K562 (cell line): ENCODE results near the gene ST7. TPM values are rescaled to one million over a fixed set of nuclear protein-coding genes. Genes with fewer than 3 reads are reported as not detected.

Source experiments
- BMI1 ChIP-seq: fragments of 150-350 bp; IDR thresholded peaks from 2 replicates; pipeline ENCODE4 v1.6.1; 2014; ENCODE audit warnings: low read length
- TARDBP ChIP-seq: fragments of 450-650 bp; IDR thresholded peaks from 2 replicates; pipeline ENCODE4 v1.6.1; 2016
- TGIF2 ChIP-seq: sonication (generic); formaldehyde crosslinking; IDR thresholded peaks from 2 replicates; pipeline ENCODE4 v1.8.1; 2022; ENCODE audit warnings: mild to moderate bottlenecking, missing genetic modification reagents, moderate library complexity
- ZBTB7A ChIP-seq: IDR thresholded peaks from 2 replicates; pipeline ENCODE4 v1.6.1; 2011; ENCODE audit warnings: low read depth, mild to moderate bottlenecking, low read length, moderate library complexity, borderline replicate concordance; ENCODE audit not compliant: control insufficient read depth
- polyA plus RNA-seq, 8 experiments: library from polyadenylated mRNA; depleted of rRNA in 4 of 8; stranded (reverse) in 5 of 8; unstranded in 3 of 8; fragments of >200 nt; fragmentation: Nextera tagmentation in 2 of 8; fragmentation: Illumina TruSeq in 1 of 8; extraction: Ambion mirVana in 2 of 8; extraction: Trizol in 1 of 8; gene quantifications; 2 replicates each; pipeline versions ENCODE4 v1.2.1 to v1.2.3, GENCODE V29; 2011 to 2014; ENCODE audit warnings: inconsistent platforms in 1 of 8, missing spikeins in 1 of 8
- total RNA-seq, 7 experiments: library from RNA; depleted of rRNA in 6 of 7; stranded (reverse); fragments of >200 nt in 6 of 7; fragmentation: Illumina TruSeq in 2 of 7; extraction: Trizol in 2 of 7; gene quantifications; 2 replicates each; pipeline versions ENCODE4 v1.2.1 to v1.2.3, GENCODE V29; 2011 to 2021; ENCODE audit warnings: low replicate concordance in 1 of 7
- TF ChIP-seq, protein P1 (sequence below): fragments of 450-650 bp; IDR thresholded peaks from 2 replicates; pipeline ENCODE4 v1.6.1; 2016; ENCODE audit warnings: borderline replicate concordance
- TF ChIP-seq, protein P2 (sequence below): fragments of 250-450 bp; sonication (Bioruptor Pico); IDR thresholded peaks from 2 replicates; pipeline ENCODE4 v1.5.0; 2021; ENCODE audit warnings: mild to moderate bottlenecking, moderate library complexity
- TF ChIP-seq, protein P3 (sequence below), 2 experiments: IDR thresholded peaks; 2 replicates each; pipeline ENCODE4 v1.6.1; 2011; ENCODE audit warnings: borderline replicate concordance in 1 of 2, control low read depth in 1 of 2, low read depth in 1 of 2, low read length in 1 of 2, mild to moderate bottlenecking in 1 of 2, mixed read lengths in 1 of 2, moderate library complexity in 1 of 2; ENCODE audit not compliant: insufficient read depth in 1 of 2, insufficient read length in 1 of 2, poor library complexity in 1 of 2, severe bottlenecking in 1 of 2; ENCODE audit errors: extremely low read depth in 1 of 2

ST7 gene
- total and polyA plus RNA-seq, 9 of the 15 experiments (the other 6 are each of a cell fraction or from before 2014, with no cell fraction given) = 23.9 to 56.3 (median 36.9) TPM

DNA sequence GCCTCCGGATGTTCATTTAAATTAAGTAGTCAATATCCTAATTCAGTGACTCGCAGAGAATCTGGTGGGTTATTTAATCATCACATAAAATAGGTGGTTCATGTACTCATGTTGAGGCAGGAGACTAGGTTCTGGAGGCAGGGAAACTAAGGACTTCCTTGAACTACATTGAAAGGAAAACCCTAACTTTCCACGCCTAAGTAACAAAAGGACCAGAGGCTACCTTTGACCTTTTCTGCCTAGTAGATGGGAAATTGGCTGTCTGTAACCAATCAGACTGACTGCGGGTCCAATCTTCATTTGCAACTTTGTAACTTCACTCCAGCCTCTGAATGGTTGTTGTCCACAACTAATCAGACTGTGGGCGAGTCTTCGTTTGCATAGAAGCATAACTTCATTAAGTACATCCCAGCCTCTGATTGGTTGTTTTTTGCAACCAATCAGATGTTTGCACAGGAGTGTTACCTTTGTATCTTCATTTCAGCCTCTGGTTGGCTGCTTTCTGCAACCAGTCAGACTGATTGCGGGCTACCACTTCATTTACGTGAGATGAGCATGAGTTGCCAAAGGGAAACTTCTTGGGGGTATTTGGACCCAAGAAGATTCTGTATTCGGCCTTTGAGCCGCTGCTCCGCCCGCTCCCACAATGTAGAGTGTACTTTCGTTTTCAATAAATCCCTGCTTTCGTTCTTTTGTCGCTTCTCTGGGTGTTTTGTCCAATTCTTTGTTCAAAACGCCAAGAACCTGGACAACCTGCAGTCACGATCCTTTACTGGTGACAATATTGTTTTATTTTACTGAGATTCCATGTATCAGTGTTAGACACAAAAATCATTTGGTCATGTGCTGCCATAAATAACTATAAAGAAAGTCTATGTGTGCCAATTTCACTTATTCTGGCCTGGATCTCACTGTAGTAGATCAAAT, 1.7 kb upstream of the ST7 start (continued):
- TF ChIP-seq ZBTB7A = no peak
- TF ChIP-seq, protein P1, sequence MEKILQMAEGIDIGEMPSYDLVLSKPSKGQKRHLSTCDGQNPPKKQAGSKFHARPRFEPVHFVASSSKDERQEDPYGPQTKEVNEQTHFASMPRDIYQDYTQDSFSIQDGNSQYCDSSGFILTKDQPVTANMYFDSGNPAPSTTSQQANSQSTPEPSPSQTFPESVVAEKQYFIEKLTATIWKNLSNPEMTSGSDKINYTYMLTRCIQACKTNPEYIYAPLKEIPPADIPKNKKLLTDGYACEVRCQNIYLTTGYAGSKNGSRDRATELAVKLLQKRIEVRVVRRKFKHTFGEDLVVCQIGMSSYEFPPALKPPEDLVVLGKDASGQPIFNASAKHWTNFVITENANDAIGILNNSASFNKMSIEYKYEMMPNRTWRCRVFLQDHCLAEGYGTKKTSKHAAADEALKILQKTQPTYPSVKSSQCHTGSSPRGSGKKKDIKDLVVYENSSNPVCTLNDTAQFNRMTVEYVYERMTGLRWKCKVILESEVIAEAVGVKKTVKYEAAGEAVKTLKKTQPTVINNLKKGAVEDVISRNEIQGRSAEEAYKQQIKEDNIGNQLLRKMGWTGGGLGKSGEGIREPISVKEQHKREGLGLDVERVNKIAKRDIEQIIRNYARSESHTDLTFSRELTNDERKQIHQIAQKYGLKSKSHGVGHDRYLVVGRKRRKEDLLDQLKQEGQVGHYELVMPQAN = no peak
- TF ChIP-seq, protein P2, sequence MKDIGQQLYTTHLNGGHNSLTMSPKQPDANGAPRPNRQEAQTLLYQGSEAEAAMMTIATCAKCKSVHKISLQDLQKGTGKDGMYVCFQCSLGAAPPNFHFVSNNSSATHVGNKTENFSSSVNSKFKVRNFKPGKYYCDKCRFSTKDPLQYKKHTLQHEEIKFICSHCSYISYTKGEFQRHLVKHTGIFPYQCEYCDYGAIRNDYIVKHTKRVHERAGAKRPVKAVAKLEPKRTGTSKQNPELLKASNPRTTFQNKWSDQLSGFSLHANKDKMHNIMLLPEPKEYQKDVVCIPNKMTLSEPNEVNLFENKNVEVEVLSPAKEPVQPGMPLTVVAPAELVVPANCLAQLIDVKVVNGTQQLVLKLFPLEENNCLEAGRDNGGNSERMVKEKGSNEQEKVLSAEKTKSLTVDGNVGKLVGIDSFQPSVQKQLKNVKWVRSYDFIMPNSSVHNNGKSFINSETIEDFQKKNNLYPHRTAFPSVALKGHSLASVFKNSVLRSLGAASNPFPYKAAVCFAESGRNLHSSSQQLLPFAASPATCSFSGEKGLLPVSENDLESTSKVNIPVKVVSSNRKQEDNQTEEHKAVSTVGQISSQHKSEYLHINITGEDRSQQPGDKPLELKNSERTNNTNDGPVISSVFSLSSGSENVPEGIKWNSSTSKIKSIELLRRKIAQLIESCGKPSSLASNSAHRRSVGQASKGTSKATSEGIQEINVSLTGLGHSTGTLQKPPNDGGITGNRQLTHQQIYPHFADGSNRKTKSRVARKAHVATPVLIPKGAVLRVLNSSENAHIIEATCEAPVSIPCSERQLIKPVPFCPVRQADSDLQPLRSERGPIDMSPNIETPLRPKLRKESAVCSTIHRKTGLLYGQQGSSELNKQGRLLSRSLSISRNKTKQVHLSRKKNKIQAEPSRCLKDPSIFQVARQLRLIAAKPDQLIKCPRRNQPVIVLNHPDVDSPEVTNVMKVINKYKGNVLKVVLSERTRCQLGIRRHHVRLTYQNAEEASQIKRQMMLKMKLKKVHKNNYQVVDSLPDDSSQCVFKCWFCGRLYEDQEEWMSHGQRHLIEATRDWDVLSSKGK (CRISPR knock-in tag) = no peak; the same call in 1 of the 2 replicates
- TF ChIP-seq, protein P3, sequence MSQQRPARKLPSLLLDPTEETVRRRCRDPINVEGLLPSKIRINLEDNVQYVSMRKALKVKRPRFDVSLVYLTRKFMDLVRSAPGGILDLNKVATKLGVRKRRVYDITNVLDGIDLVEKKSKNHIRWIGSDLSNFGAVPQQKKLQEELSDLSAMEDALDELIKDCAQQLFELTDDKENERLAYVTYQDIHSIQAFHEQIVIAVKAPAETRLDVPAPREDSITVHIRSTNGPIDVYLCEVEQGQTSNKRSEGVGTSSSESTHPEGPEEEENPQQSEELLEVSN (IDR thresholded peaks at IDR 0.05; ENCODE audit: borderline replicate concordance in 1 of 2, extremely low read depth in 1 of 2, insufficient read depth in 1 of 2, insufficient read length in 1 of 2, low read depth in 1 of 2, low read length in 1 of 2, poor library complexity in 1 of 2, severe bottlenecking in 1 of 2) = no peak
- no peak for TF ChIP-seq TGIF2
- TF ChIP-seq TARDBP = no peak
- no peak for TF ChIP-seq BMI1
